Ishikawa (cell line): ENCODE results near the gene SYVN1.

Experiments
- EGR1 ChIP-seq: IDR thresholded peaks from 2 replicates; pipeline ENCODE4 v1.6.1; 2012
- NFIC ChIP-seq: IDR thresholded peaks from 2 replicates; pipeline ENCODE4 v1.6.1; 2012

DNA sequence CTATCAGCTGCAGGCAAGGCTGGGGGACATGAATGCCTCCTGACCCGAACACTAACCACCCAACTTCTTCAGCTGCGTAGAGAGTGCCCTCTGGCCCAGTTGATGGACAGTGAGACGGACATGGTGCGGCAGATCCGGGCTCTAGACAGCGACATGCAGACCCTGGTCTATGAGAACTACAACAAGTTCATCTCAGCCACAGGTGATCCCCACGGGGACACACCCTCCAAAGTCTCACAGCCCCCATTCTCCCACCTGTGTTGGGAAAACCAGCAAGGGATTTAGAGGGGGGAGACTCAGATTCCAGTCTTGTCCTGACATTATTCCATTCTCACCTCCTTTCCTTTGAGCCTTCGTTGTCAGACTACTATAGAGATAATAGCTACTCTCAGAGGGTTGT is 37.4 kb downstream of the SYVN1 start:
- no peak for TF ChIP-seq NFIC
- TF ChIP-seq EGR1 = no peak
